IMR-90 (cell line): ENCODE results near the gene COX8A. TPM values are rescaled to one million over a fixed set of nuclear protein-coding genes. Genes with fewer than 3 reads are reported as not detected.

Experiments
- ATAC-seq: fragments of 200-7000 bp; cut with Tn5 transposase; 2 replicates; pipeline ENCODE4 v1.9.1; 2020; ENCODE audit warnings: low read depth, mild to moderate bottlenecking, moderate library complexity
- BruUV-seq: library from RNA; stranded (reverse); fragments of 400-500 nt; replicated peaks from 2 replicates; lab custom pipeline; 2021; lab: Mats Ljungman, UMichigan
- CTCF ChIA-PET: fragments of 300-600 bp; formaldehyde crosslinking; extraction: SDS; loops from one replicate; lab custom pipeline; 2021; ENCODE audit warnings: antibody characterized with exemption; lab: Yijun Ruan, JAX
- POLR2A ChIA-PET: fragments of 300-600 bp; sonication (Branson Sonifier 250); formaldehyde crosslinking; loops from one replicate; lab custom pipeline; 2022; ENCODE audit warnings: antibody characterized with exemption; ENCODE audit not compliant: unreplicated experiment; lab: Charles Lee
- DNase-seq: peaks from one replicate; pipeline ENCODE4 v3.0.0; 2013
- H2AFZ ChIP-seq: replicated peaks from 2 replicates; pipeline ENCODE3; 2013; ENCODE audit warnings: low read length, mild to moderate bottlenecking; ENCODE audit not compliant: poor library complexity
- H2AK5ac ChIP-seq: 2 replicates; pipeline ENCODE4 v1.6.1; 2013; ENCODE audit warnings: low read depth, low read length, inconsistent platforms
- H2AK9ac ChIP-seq: replicated peaks from 2 replicates; pipeline ENCODE3; 2013; ENCODE audit warnings: mild to moderate bottlenecking, low read depth, low read length, moderate library complexity; ENCODE audit not compliant: poor library complexity
- H2BK120ac ChIP-seq: 2 replicates; pipeline ENCODE4 v1.6.1; 2013; ENCODE audit warnings: low read depth, low read length, inconsistent platforms
- H2BK15ac ChIP-seq: 3 replicates; pipeline ENCODE4 v1.6.1; 2013; ENCODE audit warnings: low read depth, low read length, inconsistent platforms
- H2BK20ac ChIP-seq: 2 replicates; pipeline ENCODE4 v1.6.1; 2013; ENCODE audit warnings: low read depth, mild to moderate bottlenecking, inconsistent platforms, low read length, moderate library complexity
- H2BK5ac ChIP-seq: 2 replicates; pipeline ENCODE4 v1.6.1; 2013; ENCODE audit warnings: mild to moderate bottlenecking, low read depth, low read length, inconsistent platforms; ENCODE audit not compliant: poor library complexity, severe bottlenecking
- H3K14ac ChIP-seq: replicated peaks from 2 replicates; pipeline ENCODE4 v1.6.1; 2013; ENCODE audit warnings: low read depth, low read length, inconsistent platforms
- H3K18ac ChIP-seq: 2 replicates; pipeline ENCODE4 v1.6.1; 2013; ENCODE audit warnings: low read depth, low read length, control low read depth
- H3K23ac ChIP-seq: 2 replicates; pipeline ENCODE4 v1.6.1; 2013; ENCODE audit warnings: low read depth, low read length, inconsistent platforms
- H3K27ac ChIP-seq: 2 replicates; pipeline ENCODE4 v1.5.1; 2013; ENCODE audit warnings: mild to moderate bottlenecking, control low read depth, low read length; ENCODE audit not compliant: insufficient read depth
- H3K27me3 ChIP-seq: 2 replicates; pipeline ENCODE4 v1.6.1; 2013; ENCODE audit warnings: low read length; ENCODE audit not compliant: control insufficient read depth, insufficient read depth
- H3K36me3 ChIP-seq: 2 replicates; pipeline ENCODE4 v1.6.1; 2013; ENCODE audit warnings: low read length, mixed read lengths; ENCODE audit not compliant: control insufficient read depth, insufficient read depth
- H3K4ac ChIP-seq: 2 replicates; pipeline ENCODE4 v1.6.1; 2013; ENCODE audit warnings: low read depth, low read length, inconsistent platforms
- H3K4me1 ChIP-seq: 2 replicates; pipeline ENCODE4 v1.6.1; 2013; ENCODE audit warnings: low read length, mixed read lengths; ENCODE audit not compliant: control insufficient read depth, insufficient read depth
- H3K4me2 ChIP-seq: 2 replicates; pipeline ENCODE4 v1.6.1; 2013; ENCODE audit warnings: low read depth, mild to moderate bottlenecking, control low read depth, low read length, moderate library complexity
- H3K4me3 ChIP-seq: 2 replicates; pipeline ENCODE4 v1.5.1; 2013; ENCODE audit warnings: low read depth, mild to moderate bottlenecking, control low read depth, low read length, moderate library complexity; ENCODE audit not compliant: insufficient read depth
- H3K56ac ChIP-seq: 2 replicates; pipeline ENCODE4 v1.6.1; 2013; ENCODE audit warnings: low read length, inconsistent platforms; ENCODE audit not compliant: insufficient read depth; ENCODE audit errors: extremely low read depth
- H3K79me1 ChIP-seq, 2 experiments: 2 replicates each; pipeline ENCODE4 v1.6.1; 2013; ENCODE audit warnings: low read length in 2 of 2, inconsistent platforms in 1 of 2, low read depth in 1 of 2
- H3K9ac ChIP-seq: 2 replicates; pipeline ENCODE4 v1.6.1; 2013; ENCODE audit warnings: low read depth, low read length, control low read depth
- H3K9me1 ChIP-seq: 2 replicates; pipeline ENCODE4 v1.6.1; 2013; ENCODE audit warnings: low read length, inconsistent platforms; ENCODE audit not compliant: insufficient read depth
- H3K9me3 ChIP-seq: 2 replicates; pipeline ENCODE4 v1.6.1; 2013; ENCODE audit warnings: low read length; ENCODE audit not compliant: control insufficient read depth, insufficient read depth
- H4K20me1 ChIP-seq: 2 replicates; pipeline ENCODE4 v1.6.1; 2013; ENCODE audit warnings: low read length, inconsistent platforms; ENCODE audit not compliant: insufficient read depth
- H4K5ac ChIP-seq: 2 replicates; pipeline ENCODE4 v1.6.1; 2013; ENCODE audit warnings: mild to moderate bottlenecking, low read depth, low read length, control low read depth
- H4K8ac ChIP-seq, 2 experiments: 2 replicates each; pipeline ENCODE4 v1.6.1; 2013; ENCODE audit warnings: low read depth in 2 of 2, low read length in 2 of 2, control low read depth in 1 of 2, inconsistent platforms in 1 of 2
- H4K91ac ChIP-seq: 2 replicates; pipeline ENCODE4 v1.6.1; 2013; ENCODE audit warnings: low read depth, low read length, inconsistent platforms; ENCODE audit not compliant: insufficient read depth
- CEBPB ChIP-seq: IDR thresholded peaks from 2 replicates; pipeline ENCODE4 v1.6.1; 2012; ENCODE audit warnings: low read depth, low read length, improper control_type of control experiment
- CTCF ChIP-seq: conservative IDR thresholded peaks from 2 replicates; pipeline ENCODE4 v1.5.1; 2012; ENCODE audit warnings: mild to moderate bottlenecking, low read depth, low read length, improper control_type of control experiment
- FOS ChIP-seq: fragments of 150-350 bp; IDR thresholded peaks from 2 replicates; pipeline ENCODE4 v1.6.1; 2016; ENCODE audit warnings: low read depth, low read length
- MAFK ChIP-seq: IDR thresholded peaks from 2 replicates; pipeline ENCODE4 v1.6.1; 2012; ENCODE audit warnings: low read depth, low read length, improper control_type of control experiment
- MAZ ChIP-seq: IDR thresholded peaks from 2 replicates; pipeline ENCODE4 v1.6.1; 2012; ENCODE audit warnings: low read depth, mild to moderate bottlenecking, low read length, improper control_type of control experiment, moderate library complexity, borderline replicate concordance
- NFE2L2 ChIP-seq: fragments of 150-350 bp; IDR thresholded peaks from 2 replicates; pipeline ENCODE4 v1.6.1; 2016; ENCODE audit warnings: low read depth, mild to moderate bottlenecking, low read length
- RAD21 ChIP-seq: IDR thresholded peaks from 2 replicates; pipeline ENCODE4 v1.6.1; 2012; ENCODE audit warnings: low read length, improper control_type of control experiment
- RCOR1 ChIP-seq: IDR thresholded peaks from 2 replicates; pipeline ENCODE4 v1.6.1; 2012; ENCODE audit warnings: mild to moderate bottlenecking, low read length, improper control_type of control experiment; ENCODE audit not compliant: insufficient replicate concordance
- SMC3 ChIP-seq: fragments of 150-350 bp; IDR thresholded peaks from 2 replicates; pipeline ENCODE4 v1.6.1; 2016; ENCODE audit warnings: low read depth, mild to moderate bottlenecking, antibody characterized with exemption, low read length, moderate library complexity
- USF2 ChIP-seq: fragments of 150-350 bp; IDR thresholded peaks from 2 replicates; pipeline ENCODE4 v1.6.1; 2017; ENCODE audit warnings: mild to moderate bottlenecking, antibody characterized with exemption, low read length, low read depth
- WGBS, 2 experiments: methylation state at CpG; one replicate each; pipeline versions ENCODE4 v1.1.5 to v1.1.7; 2013; ENCODE audit warnings: missing lambda C conversion rate in 2 of 2; ENCODE audit not compliant: insufficient read length in 1 of 2; ENCODE audit errors: extremely low coverage in 2 of 2; 5-methylcytosine and 5-hydroxymethylcytosine counted together
- dilution Hi-C: fragments of 300-500 bp; cut with HindIII; formaldehyde crosslinking; loops from one replicate; pipeline ENCODE4 v1.14.3; 2018; ENCODE audit warnings: low sequenced_read_pairs; ENCODE audit not compliant: unreplicated experiment
- in situ Hi-C: fragments of 300-500 bp; cut with MboI; formaldehyde crosslinking; loops from 3 replicates; pipeline ENCODE4 v1.14.3; 2019; ENCODE audit warnings: low sequenced_read_pairs, inconsistent platforms, mixed read lengths
- intact Hi-C: fragments of 100-400 bp; cut with micrococcal nuclease; formaldehyde crosslinking; loops from 2 replicates; pipeline ENCODE4 v1.10.0; 2022
- polyA plus RNA-seq, 3 experiments: library from polyadenylated mRNA; depleted of rRNA; stranded (reverse); fragments of >200 nt; gene quantifications; 2 replicates each; pipeline ENCODE4 v1.2.3, GENCODE V29; 2012; ENCODE audit warnings: low replicate concordance in 1 of 3
- total RNA-seq: library from RNA; depleted of rRNA; stranded (reverse); fragments of >200 nt; gene quantifications from 2 replicates; pipeline ENCODE4 v1.2.3, GENCODE V29; 2012

COX8A gene
- total and polyA plus RNA-seq, 2 of the 4 experiments (the other 2 are of a cell fraction) = 250 to 598 TPM

DNA sequence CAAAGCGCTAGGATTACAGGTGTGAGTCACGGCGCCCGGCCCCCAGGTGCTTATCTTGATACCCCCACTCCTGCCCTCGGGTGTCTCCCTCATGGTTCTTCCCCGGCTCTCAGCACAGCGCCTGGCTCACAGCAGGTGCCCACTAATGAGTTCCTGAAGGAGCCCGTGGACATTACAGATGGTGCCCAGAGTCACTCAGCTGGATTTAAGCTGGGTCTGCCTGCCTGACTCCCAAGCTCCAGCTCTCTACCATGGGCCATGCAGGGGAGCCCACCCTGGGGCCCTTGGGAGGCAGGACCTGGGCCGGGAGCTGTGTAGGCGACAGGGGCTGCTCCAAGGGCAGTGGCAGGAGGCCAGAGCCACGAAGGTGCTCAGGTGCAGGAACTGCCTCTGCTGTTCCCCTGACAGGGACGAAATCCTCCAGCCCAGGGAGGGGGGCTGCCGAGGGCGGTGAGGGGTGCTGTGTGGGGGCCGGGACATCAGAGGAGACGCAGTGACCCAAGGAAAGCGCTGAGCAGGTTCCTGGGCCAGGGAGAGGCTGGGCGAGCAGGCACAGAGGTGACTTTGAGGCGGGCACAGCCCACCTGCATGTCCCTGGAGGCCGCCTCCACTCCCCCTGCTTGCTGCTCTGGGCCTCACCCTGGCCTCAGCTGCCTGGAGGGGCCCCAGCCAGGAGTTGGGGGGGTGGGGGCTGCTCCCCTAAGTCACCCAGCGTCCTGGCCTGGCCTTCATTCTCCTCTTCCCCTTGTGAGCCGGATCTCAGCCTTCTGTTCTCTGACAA is 46.7 kb downstream of the COX8A start:
- Histone ChIP-seq H2AFZ (no peak overlapping the region), H2BK120ac (no peak overlapping the region), H3K9me3 (no peaks in the 10 kb centered on the region), H3K27me3 (peaks cover 9% of the 10 kb centered on the region), H3K36me3 (no peaks in the 10 kb centered on the region), H4K91ac (no peak overlapping the region), H4K20me1 (0 out of 2 replicates have a peak, but pooled peaks cover 8% of the 10 kb centered on the region), H3K56ac (no peak overlapping the region), H2AK5ac (no peak overlapping the region), H4K8ac (no peak overlapping the region), H3K18ac (no peak overlapping the region), H3K4me3 (no peak overlapping the region), H3K9me1 (no peaks in the 10 kb centered on the region), H3K79me1 (no peaks in the 10 kb centered on the region), H3K27ac (no peak overlapping the region), H4K5ac (no peak overlapping the region), H3K4me2 (no peak overlapping the region), H2BK15ac (no peak overlapping the region), H3K4ac (no peak overlapping the region), H3K23ac (no peak overlapping the region), H3K14ac (no peak overlapping the region), H2AK9ac (no peak overlapping the region), H3K4me1 (no peaks in the 10 kb centered on the region), H3K9ac (no peak overlapping the region), H2BK5ac (no peak overlapping the region), H2BK20ac (no peak overlapping the region)
- ATAC-seq (no peak), DNase-seq (no peak)
- dilution Hi-C loops = no loop called here
- ChIA-PET CTCF (no interaction called here), POLR2A (no interaction called here)
- WGBS, 2 experiments = 72% methylated on average over 7 of the region's 22 CpGs; no CpG with 5 or more reads in 1 of the 2 experiments
- BruUV-seq = no TSS peak
- in situ Hi-C loops = no loop called here
- intact Hi-C loops = no loop called here
- TF ChIP-seq NFE2L2 = no peak
- TF ChIP-seq SMC3 = no peak
- no peak for TF ChIP-seq MAFK
- no peak for TF ChIP-seq FOS
- no peak for TF ChIP-seq MAZ
- TF ChIP-seq CTCF = no peak
- no peak for TF ChIP-seq RCOR1
- TF ChIP-seq CEBPB = no peak
- TF ChIP-seq USF2 = no peak
- TF ChIP-seq RAD21 = no peak
